ENCODE results near the gene CDH23. TPM values are rescaled to one million over a fixed set of nuclear protein-coding genes. Genes with fewer than 3 reads are reported as not detected.

Gene CDH23
- total and polyA plus RNA-seq, 9 of the 15 experiments (the other 6 are each of a cell fraction or from before 2014, with no cell fraction given): 0.18 to 1.2 (median 0.47) TPM

DNA sequence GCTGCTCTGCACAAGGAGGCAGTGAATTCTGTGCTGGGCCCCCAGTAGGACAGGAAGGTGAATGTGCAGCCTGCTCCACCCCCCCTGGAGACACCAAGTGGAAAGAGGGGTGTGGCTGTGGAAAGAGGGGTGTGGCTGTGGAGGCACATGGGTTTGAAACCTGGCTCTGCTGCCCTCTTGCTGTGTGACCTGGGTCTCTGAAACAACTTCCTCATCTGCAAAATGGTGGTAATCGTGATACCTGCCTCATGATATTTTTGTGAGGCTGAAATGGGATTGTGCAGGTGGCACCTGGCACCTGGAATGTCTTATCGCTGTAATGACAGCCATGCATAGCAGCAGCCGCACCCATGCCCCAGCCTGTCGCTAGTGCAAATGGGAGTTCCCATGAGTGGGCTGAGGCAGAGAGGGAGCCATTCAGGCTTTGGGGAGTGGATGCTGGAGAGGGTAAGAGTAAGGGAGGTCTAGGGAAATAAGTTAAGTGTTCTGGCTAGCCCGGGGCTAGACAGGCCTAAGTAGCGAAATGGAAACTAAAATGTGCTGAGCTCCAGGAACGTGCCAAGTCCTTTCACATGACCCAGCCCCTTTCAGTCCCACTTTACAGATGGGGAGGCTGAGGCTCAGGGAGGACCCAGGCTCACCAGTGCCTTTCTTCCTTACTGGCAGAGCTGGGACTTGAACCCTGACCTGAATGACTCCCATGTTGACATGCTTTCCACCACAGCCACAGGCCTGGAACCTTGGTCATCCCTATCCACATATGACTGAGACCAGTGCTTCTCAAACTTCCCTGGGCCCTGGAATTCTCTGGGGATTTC is 287.8 kb downstream of the CDH23 start (continued):
- TF ChIP-seq THAP12 (CRISPR knock-in tag; IDR thresholded peaks at IDR 0.05) (no peak), TCF7 (IDR thresholded peaks at IDR 0.05; ENCODE audit: borderline replicate concordance) (no peak), TAF7 (tag; IDR thresholded peaks at IDR 0.05) (no peak), SRF (CRISPR knock-in tag; IDR thresholded peaks at IDR 0.05) (peak in 1 of 2 experiments; percentile 91; a peak in 1 of 4 replicates), MEIS2 (IDR thresholded peaks at IDR 0.05; ENCODE audit: partially characterized antibody) (no peak), NRF1 (conservative IDR thresholded peaks at IDR 0.05 in 1 of 2, IDR thresholded peaks at IDR 0.05 in 1 of 2) (peak; percentile 26 to 29; a peak in 2 of 4 replicates), KLF1 (tag; IDR thresholded peaks at IDR 0.05) (0 out of 2 replicates have a peak, but pooled peaks have one; percentile 9), IRF2 (CRISPR knock-in tag; IDR thresholded peaks at IDR 0.05) (no peak), PTBP1 (IDR thresholded peaks at IDR 0.05; ENCODE audit: low read depth, low read length) (no peak), POLR3G (IDR thresholded peaks at IDR 0.05; ENCODE audit: extremely low read depth, insufficient read length, insufficient replicate concordance) (no peak), MEF2A (IDR thresholded peaks at IDR 0.05; ENCODE audit: control insufficient read depth, low read depth, low read length) (no peak), HNRNPH1 (optimal IDR thresholded peaks at IDR 0.05; ENCODE audit: low read depth, low read length) (no peak), NR2F6 (CRISPR knock-in tag; IDR thresholded peaks at IDR 0.05) (no peak), ZNF253 (CRISPR knock-in tag; conservative IDR thresholded peaks at IDR 0.05) (no peak), POLR2G (IDR thresholded peaks at IDR 0.05; ENCODE audit: low read depth, low read length) (no peak), RBM17 (IDR thresholded peaks at IDR 0.05; ENCODE audit: borderline replicate concordance, low read depth, low read length) (no peak), ZNF12 (CRISPR knock-in tag; IDR thresholded peaks at IDR 0.05) (no peak), SPI1 (IDR thresholded peaks at IDR 0.05; ENCODE audit: borderline replicate concordance, low read depth, low read length) (no peak), PBX2 (CRISPR knock-in tag; IDR thresholded peaks at IDR 0.05; ENCODE audit: low read depth) (no peak), PBX2 (tag; conservative IDR thresholded peaks at IDR 0.05; ENCODE audit: low read depth) (no peak), ELF4 (CRISPR knock-in tag; IDR thresholded peaks at IDR 0.05) (no peak)
- TF ChIP-seq, protein P1, sequence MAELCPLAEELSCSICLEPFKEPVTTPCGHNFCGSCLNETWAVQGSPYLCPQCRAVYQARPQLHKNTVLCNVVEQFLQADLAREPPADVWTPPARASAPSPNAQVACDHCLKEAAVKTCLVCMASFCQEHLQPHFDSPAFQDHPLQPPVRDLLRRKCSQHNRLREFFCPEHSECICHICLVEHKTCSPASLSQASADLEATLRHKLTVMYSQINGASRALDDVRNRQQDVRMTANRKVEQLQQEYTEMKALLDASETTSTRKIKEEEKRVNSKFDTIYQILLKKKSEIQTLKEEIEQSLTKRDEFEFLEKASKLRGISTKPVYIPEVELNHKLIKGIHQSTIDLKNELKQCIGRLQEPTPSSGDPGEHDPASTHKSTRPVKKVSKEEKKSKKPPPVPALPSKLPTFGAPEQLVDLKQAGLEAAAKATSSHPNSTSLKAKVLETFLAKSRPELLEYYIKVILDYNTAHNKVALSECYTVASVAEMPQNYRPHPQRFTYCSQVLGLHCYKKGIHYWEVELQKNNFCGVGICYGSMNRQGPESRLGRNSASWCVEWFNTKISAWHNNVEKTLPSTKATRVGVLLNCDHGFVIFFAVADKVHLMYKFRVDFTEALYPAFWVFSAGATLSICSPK (IDR thresholded peaks at IDR 0.05; ENCODE audit: borderline replicate concordance): no peak
